OCI-LY1 (cell line): Measurements from ENCODE around the gene IVD.

ENCODE experiments used
- H2AFZ ChIP-seq: fragments of 200-600 bp; sonication (generic), shearing (Covaris generic); 2 replicates; pipeline ENCODE4 v1.6.0; 2014; ENCODE audit warnings: antibody characterized with exemption, mild to moderate bottlenecking, low read length
- H3F3A ChIP-seq: fragments of 200-600 bp; sonication (generic), shearing (Covaris generic); 2 replicates; pipeline ENCODE4 v1.6.0; 2014; ENCODE audit warnings: mild to moderate bottlenecking, antibody characterized with exemption, low read length, moderate library complexity; ENCODE audit not compliant: insufficient read depth
- H3K27ac ChIP-seq: fragments of 200-600 bp; sonication (generic); 2 replicates; pipeline ENCODE4 v1.5.1; 2014; ENCODE audit warnings: low read length, mixed run types, mild to moderate bottlenecking, low read depth; ENCODE audit not compliant: poor library complexity, severe bottlenecking
- H3K27me3 ChIP-seq: fragments of 200-600 bp; sonication (generic); 2 replicates; pipeline ENCODE4 v1.6.0; 2014; ENCODE audit warnings: antibody characterized with exemption, mild to moderate bottlenecking, low read length, moderate library complexity; ENCODE audit not compliant: insufficient read depth
- H3K36me3 ChIP-seq: fragments of 200-600 bp; sonication (generic); 2 replicates; pipeline ENCODE4 v1.6.1; 2014; ENCODE audit warnings: mild to moderate bottlenecking, antibody characterized with exemption, low read length, moderate library complexity, mixed read lengths; ENCODE audit not compliant: insufficient read depth
- H3K4me1 ChIP-seq: fragments of 200-600 bp; sonication (generic); 2 replicates; pipeline ENCODE4 v1.5.1; 2014; ENCODE audit warnings: mild to moderate bottlenecking, low read length, moderate library complexity; ENCODE audit not compliant: insufficient read depth, severe bottlenecking
- H3K4me2 ChIP-seq: fragments of 200-600 bp; sonication (generic), shearing (Covaris generic); 2 replicates; pipeline ENCODE4 v1.6.1; 2014; ENCODE audit warnings: low read length
- H3K4me3 ChIP-seq: fragments of 200-600 bp; sonication (generic); 2 replicates; pipeline ENCODE4 v1.5.1; 2014; ENCODE audit warnings: low read length, low read depth, mild to moderate bottlenecking, mixed read lengths; ENCODE audit not compliant: poor library complexity, severe bottlenecking
- H3K79me2 ChIP-seq: fragments of 200-600 bp; shearing (Covaris generic); 2 replicates; pipeline ENCODE4 v1.6.1; 2016; ENCODE audit warnings: mixed run types, low read length, mixed read lengths; ENCODE audit not compliant: insufficient read depth
- H3K9ac ChIP-seq: fragments of 200-600 bp; sonication (generic), shearing (Covaris generic); 2 replicates; pipeline ENCODE4 v1.6.1; 2014; ENCODE audit warnings: mild to moderate bottlenecking, low read length, mixed read lengths
- H3K9me2 ChIP-seq: fragments of 200-600 bp; sonication (generic), shearing (Covaris generic); 2 replicates; pipeline ENCODE4 v1.6.1; 2014; ENCODE audit warnings: low read depth, mild to moderate bottlenecking, low read length, mixed read lengths
- H3K9me3 ChIP-seq: fragments of 200-600 bp; shearing (Covaris generic); 2 replicates; pipeline ENCODE4 v1.6.1; 2014; ENCODE audit warnings: low read length, mixed read lengths
- H4K20me1 ChIP-seq: fragments of 200-600 bp; sonication (generic), shearing (Covaris generic); 2 replicates; pipeline ENCODE4 v1.6.0; 2016; ENCODE audit warnings: mild to moderate bottlenecking, low read length; ENCODE audit not compliant: insufficient read depth
- EZH2 ChIP-seq: fragments of 200-600 bp; sonication (generic), shearing (Covaris generic); IDR thresholded peaks from 2 replicates; pipeline ENCODE4 v1.8.0; 2017; ENCODE audit warnings: borderline replicate concordance, mixed run types, mild to moderate bottlenecking, antibody characterized with exemption, low read length, moderate library complexity, mixed read lengths
- TF ChIP-seq, protein P1 (sequence below): fragments of 200-600 bp; sonication (generic), shearing (Covaris generic); IDR thresholded peaks from 2 replicates; pipeline ENCODE4 v1.5.1; 2017; ENCODE audit warnings: mild to moderate bottlenecking, antibody characterized with exemption, low read length, moderate library complexity, mixed read lengths

The IVD gene

DNA sequence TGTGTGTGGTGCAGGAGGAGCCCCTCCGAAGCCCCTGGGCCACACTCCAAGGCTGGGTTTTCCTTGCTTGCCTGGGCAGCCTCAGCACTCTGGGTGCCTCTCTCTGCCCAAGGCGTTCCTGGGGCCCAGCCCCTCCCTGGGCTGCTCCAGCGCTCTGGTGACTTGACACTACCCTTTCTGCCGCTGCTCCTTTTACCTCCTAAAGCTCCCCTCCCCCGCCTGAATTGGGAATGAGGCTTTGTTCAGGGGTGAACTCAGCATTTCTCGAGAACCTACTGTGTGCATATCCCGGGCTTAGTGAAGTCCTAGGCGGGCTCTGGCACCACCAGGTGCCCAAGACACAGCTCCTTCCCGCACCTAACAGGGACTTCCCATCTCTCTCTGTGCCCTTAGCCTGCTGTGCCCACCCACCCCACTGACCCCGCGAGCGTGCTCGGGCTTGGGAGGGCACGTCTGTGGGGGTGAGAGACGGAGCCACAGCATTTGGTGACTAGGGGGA, 33.9 kb downstream of the IVD start:
- peak overlapping the region; percentile 63 for H3K4me3 ChIP-seq
- H3K36me3 ChIP-seq = no peaks in the 10 kb centered on the region; the same call in 1 of the 2 replicates
- H2AFZ ChIP-seq = no peak overlapping the region
- H3K27me3 ChIP-seq = peaks cover 16% of the 10 kb centered on the region
- no peaks in the 10 kb centered on the region for H3K9me2 ChIP-seq
- TF ChIP-seq, protein P1, sequence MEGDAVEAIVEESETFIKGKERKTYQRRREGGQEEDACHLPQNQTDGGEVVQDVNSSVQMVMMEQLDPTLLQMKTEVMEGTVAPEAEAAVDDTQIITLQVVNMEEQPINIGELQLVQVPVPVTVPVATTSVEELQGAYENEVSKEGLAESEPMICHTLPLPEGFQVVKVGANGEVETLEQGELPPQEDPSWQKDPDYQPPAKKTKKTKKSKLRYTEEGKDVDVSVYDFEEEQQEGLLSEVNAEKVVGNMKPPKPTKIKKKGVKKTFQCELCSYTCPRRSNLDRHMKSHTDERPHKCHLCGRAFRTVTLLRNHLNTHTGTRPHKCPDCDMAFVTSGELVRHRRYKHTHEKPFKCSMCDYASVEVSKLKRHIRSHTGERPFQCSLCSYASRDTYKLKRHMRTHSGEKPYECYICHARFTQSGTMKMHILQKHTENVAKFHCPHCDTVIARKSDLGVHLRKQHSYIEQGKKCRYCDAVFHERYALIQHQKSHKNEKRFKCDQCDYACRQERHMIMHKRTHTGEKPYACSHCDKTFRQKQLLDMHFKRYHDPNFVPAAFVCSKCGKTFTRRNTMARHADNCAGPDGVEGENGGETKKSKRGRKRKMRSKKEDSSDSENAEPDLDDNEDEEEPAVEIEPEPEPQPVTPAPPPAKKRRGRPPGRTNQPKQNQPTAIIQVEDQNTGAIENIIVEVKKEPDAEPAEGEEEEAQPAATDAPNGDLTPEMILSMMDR = no peak
- TF ChIP-seq EZH2 = no peak
- H4K20me1 ChIP-seq = peaks cover 7% of the 10 kb centered on the region; the same call in 1 of the 2 replicates
- no peak overlapping the region; the same call in 1 of the 2 replicates for H3K9ac ChIP-seq
- H3F3A ChIP-seq = no peaks in the 10 kb centered on the region
- H3K9me3 ChIP-seq = no peaks in the 10 kb centered on the region
- H3K27ac ChIP-seq = no peak overlapping the region
- peaks cover 22% of the 10 kb centered on the region for H3K4me1 ChIP-seq
- peak overlapping the region; percentile 84 for H3K4me2 ChIP-seq
- H3K79me2 ChIP-seq = no peaks in the 10 kb centered on the region

DNA sequence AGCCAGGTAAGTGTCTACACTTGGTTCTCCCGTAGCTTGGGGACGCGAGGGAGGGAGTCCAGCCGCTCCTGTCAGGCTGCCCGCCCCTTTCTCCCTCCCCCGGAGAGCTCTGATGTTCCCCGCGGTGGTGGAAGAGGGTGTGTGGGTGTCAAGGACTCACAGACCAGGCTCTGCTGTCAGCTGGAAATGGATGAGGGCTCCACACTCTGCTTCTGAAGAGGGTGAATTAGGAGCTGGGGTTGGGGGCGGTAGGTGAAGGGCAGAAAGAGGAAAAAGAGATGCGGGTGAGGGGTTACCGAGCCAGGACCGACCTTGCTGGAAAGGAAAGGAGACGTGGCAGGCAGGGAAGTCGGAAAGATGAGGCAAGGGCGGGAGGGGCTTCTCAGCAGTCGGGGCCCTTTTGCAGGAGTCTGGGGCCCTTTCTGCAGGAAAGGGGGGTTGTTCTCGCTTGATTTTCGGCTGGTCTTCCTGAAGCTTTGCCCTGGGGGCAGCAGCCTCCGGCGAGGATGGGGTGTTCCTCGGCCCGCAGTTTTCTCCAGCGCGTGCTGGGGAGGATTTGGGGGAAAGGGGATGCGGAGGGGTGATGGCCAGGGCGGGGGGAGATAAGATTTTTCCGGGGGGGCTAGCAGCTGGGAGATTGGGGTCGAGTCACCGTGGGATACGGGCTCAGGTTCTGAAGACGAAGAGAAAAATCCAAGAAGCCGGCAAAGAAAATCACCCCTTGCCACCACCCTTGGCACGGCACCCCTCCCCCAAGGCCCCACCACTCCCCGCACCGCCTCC, 34.6 kb downstream of the IVD start:
- H3K27me3 ChIP-seq = peaks cover 16% of the 10 kb centered on the region
- no peaks in the 10 kb centered on the region; the same call in 1 of the 2 replicates for H3K36me3 ChIP-seq
- H3K9ac ChIP-seq = peak overlapping the region; percentile 64
- H3F3A ChIP-seq = no peaks in the 10 kb centered on the region
- peaks cover 7% of the 10 kb centered on the region; the same call in 1 of the 2 replicates for H4K20me1 ChIP-seq
- H3K4me3 ChIP-seq = peak overlapping the region; percentile 63
- H3K9me3 ChIP-seq = no peaks in the 10 kb centered on the region
- TF ChIP-seq, protein P1 = no peak
- no peak for TF ChIP-seq EZH2
- H3K27ac ChIP-seq = no peak overlapping the region
- no peak overlapping the region for H2AFZ ChIP-seq
- no peaks in the 10 kb centered on the region for H3K79me2 ChIP-seq
- peaks cover 22% of the 10 kb centered on the region for H3K4me1 ChIP-seq
- H3K9me2 ChIP-seq = no peaks in the 10 kb centered on the region
- H3K4me2 ChIP-seq = peak overlapping the region; percentile 84

DNA sequence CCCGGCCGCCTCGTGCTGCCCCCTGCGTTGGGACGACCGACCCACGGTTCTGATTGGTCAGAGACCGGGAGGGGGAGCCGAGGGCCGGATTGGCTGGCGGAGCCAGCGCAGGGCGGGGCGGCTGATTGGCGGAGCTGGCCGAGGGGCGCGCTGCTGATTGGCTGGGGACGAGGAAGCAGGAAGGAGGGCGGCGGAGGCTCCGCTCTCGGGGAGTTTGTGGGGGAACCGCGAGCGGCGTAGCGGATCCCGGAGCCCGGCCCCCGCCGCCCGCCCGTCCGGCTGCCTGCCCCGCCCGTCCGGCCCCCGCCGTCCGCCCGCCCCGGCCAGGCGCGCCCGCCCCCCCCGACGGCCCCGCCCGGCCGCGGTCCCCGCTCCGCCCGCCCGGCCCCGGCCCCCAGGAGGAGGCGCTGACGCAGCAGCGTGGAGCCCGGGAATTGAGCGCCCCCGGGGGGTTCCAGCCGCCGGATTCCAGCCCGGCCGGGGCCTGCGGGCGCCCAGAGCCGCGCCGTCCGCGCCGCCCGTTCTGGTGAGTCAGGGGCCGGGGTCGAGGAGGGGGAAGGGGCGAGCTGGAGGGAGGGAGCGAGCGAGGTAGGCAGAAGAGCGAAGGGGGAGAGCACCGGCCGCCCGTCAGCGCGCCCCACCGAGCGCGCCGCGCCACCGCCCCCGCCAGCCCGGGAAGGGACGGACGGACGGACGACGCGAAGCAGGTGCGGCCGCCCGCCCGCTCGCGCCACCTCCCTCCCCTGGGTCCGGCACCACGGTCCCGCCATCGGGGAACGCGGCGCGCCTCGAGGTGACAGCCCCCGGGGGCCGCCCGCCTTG, 35.4 kb downstream of the IVD start, which contains the start of gene BAHD1:
Gene BAHD1 (plus strand): TSS at position 211 of the 822 bp plus-strand sequence. CDS start 17,512 bp downstream, outside the sequence.
- Histone ChIP-seq H3K79me2 (no peaks in the 10 kb centered on the region), H3K36me3 (no peaks in the 10 kb centered on the region; the same call in 1 of the 2 replicates), H2AFZ (no peak within 1 kb of the TSS), H3K27me3 (peaks cover 16% of the 10 kb centered on the region), H3K4me2 (peak within 1 kb of the TSS; percentile 89), H3K9me2 (no peaks in the 10 kb centered on the region), H3K4me1 (peaks cover 22% of the 10 kb centered on the region), H3K27ac (no peak within 1 kb of the TSS), H3K9me3 (no peaks in the 10 kb centered on the region), H3K4me3 (peak within 1 kb of the TSS; percentile 81), H3K9ac (peak within 1 kb of the TSS; percentile 75), H4K20me1 (peaks cover 7% of the 10 kb centered on the region; the same call in 1 of the 2 replicates), H3F3A (no peaks in the 10 kb centered on the region)
- no peak for TF ChIP-seq EZH2
- TF ChIP-seq, protein P1 = no peak
